PC-9 (cell line): Measurements from ENCODE around the gene CKS1B.

ENCODE experiments used
- CTCF ChIP-seq: fragments of 200-600 bp; sonication (generic); conservative IDR thresholded peaks from 2 replicates; pipeline ENCODE4 v1.6.1; 2017; ENCODE audit warnings: mixed run types, antibody characterized with exemption, mild to moderate bottlenecking, moderate library complexity
- EZH2 ChIP-seq: fragments of 200-600 bp; sonication (generic); IDR thresholded peaks from 2 replicates; pipeline ENCODE4 v1.8.0; 2017; ENCODE audit warnings: antibody characterized with exemption, low read depth

- TF ChIP-seq CTCF (no peak), EZH2 (no peak)
These were observed 37.6 kb downstream of the CKS1B start for GRCh38 chr1:155012026-155012546.
